ENCODE data around the gene TRIM21.
"Not testable (repeated sequence)": the region's sequence is repeated elsewhere in the genome, so short reads cannot be mapped to it uniquely, and the experiment has no call there.

TRIM21 gene

GRCh38 chr11:4393209-4393857, at the start of gene TRIM21:
TSS of gene TRIM21 (minus strand) at chr11:4393702. CDS start at chr11:4390409, 3,293 bp downstream.
- Histone ChIP-seq H3K9me3 (replicated peaks in 1 of 11) (peaks cover 0 to 23% (median 9%) of the 10 kb centered on the region in 11 experiments; a peak in 14 of 22 replicates), H3K27me3 (no peaks in the 10 kb centered on the region), H3K36me3 (peaks cover 26 to 38% (median 32%) of the 10 kb centered on the region in 11 experiments), H3K27ac (peak within 1 kb of the TSS; percentile 76 to 94 (median 87)), H3K4me1 (peaks cover 8 to 26% (median 12%) of the 10 kb centered on the region in 10 experiments; a peak in 18 of 20 replicates), H3K4me2 (peak within 1 kb of the TSS; percentile 79 to 98 (median 86)), H3K9ac (peak within 1 kb of the TSS; percentile 79 to 96 (median 89)), H3K4me3 (peak within 1 kb of the TSS; percentile 75 to 99 (median 92)), H4K20me1 (0 out of 22 replicates have a peak, but pooled peaks cover 0 to 8% (median 0%) of the 10 kb centered on the region in 11 experiments)
- no peak for TF ChIP-seq Cebpa-rat (IDR thresholded peaks at IDR 0.05)

- Histone ChIP-seq H3K36me3 (no peaks in the 10 kb centered on the region), H3K4me2 (peak overlapping the region in 7 of 11 experiments; percentile 17 to 63 (median 56); a peak in 11 of 22 replicates), H3K27ac (peak overlapping the region in 5 of 11 experiments; percentile 7 to 64 (median 60); a peak in 9 of 22 replicates), H3K4me1 (peaks cover 0 to 34% (median 16%) of the 10 kb centered on the region in 10 experiments; a peak in 12 of 20 replicates), H3K9ac (no peak overlapping the region), H4K20me1 (no peaks in the 10 kb centered on the region), H3K27me3 (no peaks in the 10 kb centered on the region), H3K9me3 (replicated peaks in 1 of 11) (peaks cover 0 to 29% (median 6%) of the 10 kb centered on the region in 11 experiments; a peak in 9 of 22 replicates), H3K4me3 (peak overlapping the region in 1 of 10 experiments; percentile 19; a peak in 1 of 20 replicates)
- peak in 2 of 11 experiments; percentile 37 to 54; a peak in 2 of 22 replicates for TF ChIP-seq Cebpa-rat (IDR thresholded peaks at IDR 0.05)
These were observed 48.0 kb upstream of the TRIM21 start for GRCh38 chr11:4441515-4441914.

GRCh38 chr11:4436411-4436810, 42.9 kb upstream of the TRIM21 start:
- no peaks in the 10 kb centered on the region for H4K20me1 ChIP-seq
- no peak overlapping the region for H3K4me3 ChIP-seq
- no peaks in the 10 kb centered on the region for H3K36me3 ChIP-seq
- TF ChIP-seq Cebpa-rat (IDR thresholded peaks at IDR 0.05): no peak
- no peak overlapping the region for H3K9ac ChIP-seq
- peaks cover 0 to 15% (median 0%) of the 10 kb centered on the region in 11 experiments; a peak in 7 of 22 replicates for H3K9me3 ChIP-seq (replicated peaks in 1 of 11)
- H3K4me2 ChIP-seq: peak overlapping the region in 2 of 11 experiments; percentile 4 to 21; a peak in 3 of 22 replicates
- peaks cover 0 to 24% (median 2%) of the 10 kb centered on the region in 10 experiments; a peak in 10 of 20 replicates for H3K4me1 ChIP-seq
- no peaks in the 10 kb centered on the region for H3K27me3 ChIP-seq
- H3K27ac ChIP-seq: no peak overlapping the region

- H3K4me1 ChIP-seq: peaks cover 0 to 20% (median 0%) of the 10 kb centered on the region in 10 experiments; a peak in 2 of 20 replicates
- H3K9ac ChIP-seq: no peak overlapping the region
- peak overlapping the region in 1 of 11 experiments; percentile 2; a peak in 3 of 22 replicates for H3K4me2 ChIP-seq
- H3K4me3 ChIP-seq: no peak overlapping the region
- H3K27me3 ChIP-seq: no peaks in the 10 kb centered on the region
- H3K9me3 ChIP-seq (replicated peaks in 1 of 11): peaks cover 0 to 3% (median 0%) of the 10 kb centered on the region in 11 experiments; a peak in 2 of 22 replicates
- no peaks in the 10 kb centered on the region for H4K20me1 ChIP-seq
- no peak overlapping the region for H3K27ac ChIP-seq
- H3K36me3 ChIP-seq: no peaks in the 10 kb centered on the region
- no peak for TF ChIP-seq Cebpa-rat (IDR thresholded peaks at IDR 0.05)
These were observed 40.4 kb upstream of the TRIM21 start for GRCh38 chr11:4433856-4434255.

DNA sequence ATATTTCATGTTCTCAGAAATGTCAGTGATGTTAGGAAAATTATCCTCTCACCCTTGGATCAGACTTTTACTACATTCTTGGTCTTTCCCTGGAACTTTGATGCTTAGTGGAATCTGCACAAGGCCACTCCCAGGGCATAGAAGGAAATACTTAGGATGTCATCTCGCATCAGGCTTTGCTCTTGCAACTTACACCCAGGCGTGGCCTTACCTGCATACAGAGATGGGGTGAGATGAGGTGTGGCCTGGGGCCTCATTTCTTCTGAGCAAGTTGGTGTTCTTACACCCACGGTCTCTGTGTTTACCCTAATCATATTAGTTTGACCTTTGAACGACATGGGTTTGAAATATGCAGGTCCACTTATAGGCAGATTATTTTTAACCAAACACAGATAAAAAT, 36.5 kb upstream of the TRIM21 start:
- Histone ChIP-seq H3K27ac (no peak overlapping the region), H3K4me3 (no peak overlapping the region), H3K36me3 (no peaks in the 10 kb centered on the region), H4K20me1 (no peaks in the 10 kb centered on the region), H3K4me1 (peaks cover 0 to 11% (median 0%) of the 10 kb centered on the region in 10 experiments; a peak in 1 of 20 replicates), H3K27me3 (no peaks in the 10 kb centered on the region), H3K9me3 (replicated peaks in 1 of 11) (no peaks in the 10 kb centered on the region), H3K9ac (no peak overlapping the region), H3K4me2 (no peak overlapping the region)
- no peak for TF ChIP-seq Cebpa-rat (IDR thresholded peaks at IDR 0.05)

DNA sequence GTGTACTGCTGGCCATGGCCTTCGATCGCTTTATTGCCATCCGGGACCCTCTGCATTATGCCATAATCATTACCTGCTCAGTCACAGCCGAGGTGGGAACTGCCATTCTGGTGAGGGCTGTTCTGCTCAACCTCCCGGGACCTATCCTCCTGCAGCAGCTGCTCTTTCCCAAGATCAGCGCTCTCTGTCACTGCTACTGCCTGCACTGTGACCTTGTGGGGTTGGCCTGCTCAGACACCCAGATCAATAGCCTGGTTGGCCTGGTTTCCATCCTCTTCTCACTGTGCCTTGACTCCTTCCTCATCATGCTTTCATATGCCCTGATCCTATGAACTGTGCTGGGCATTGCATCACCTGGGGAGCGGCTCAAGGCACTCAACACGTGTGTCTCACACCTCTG, 24.9 kb upstream of the TRIM21 start:
- Histone ChIP-seq H3K27me3 (no peaks in the 10 kb centered on the region), H3K9me3 (replicated peaks in 1 of 11) (no peaks in the 10 kb centered on the region), H3K4me2 (no peak overlapping the region), H3K27ac (no peak overlapping the region), H3K4me3 (no peak overlapping the region), H3K36me3 (no peaks in the 10 kb centered on the region), H3K4me1 (no peaks in the 10 kb centered on the region), H4K20me1 (no peaks in the 10 kb centered on the region), H3K9ac (no peak overlapping the region)
- TF ChIP-seq Cebpa-rat (IDR thresholded peaks at IDR 0.05): no peak

- Histone ChIP-seq H3K4me3 (no peak overlapping the region), H4K20me1 (no peaks in the 10 kb centered on the region), H3K4me2 (no peak overlapping the region), H3K27me3 (no peaks in the 10 kb centered on the region), H3K9me3 (replicated peaks in 1 of 11) (no peaks in the 10 kb centered on the region), H3K4me1 (no peaks in the 10 kb centered on the region), H3K36me3 (no peaks in the 10 kb centered on the region), H3K9ac (no peak overlapping the region), H3K27ac (no peak overlapping the region)
- TF ChIP-seq Cebpa-rat (IDR thresholded peaks at IDR 0.05): no peak
These were observed 23.3 kb upstream of the TRIM21 start for GRCh38 chr11:4416816-4417215.

- TF ChIP-seq Cebpa-rat (IDR thresholded peaks at IDR 0.05): no peak
- Histone ChIP-seq H3K4me2 (no peak overlapping the region), H3K36me3 (no peaks in the 10 kb centered on the region), H3K27me3 (no peaks in the 10 kb centered on the region), H3K4me3 (no peak overlapping the region), H3K9ac (no peak overlapping the region), H3K9me3 (replicated peaks in 1 of 11) (no peaks in the 10 kb centered on the region), H3K27ac (no peak overlapping the region), H4K20me1 (no peaks in the 10 kb centered on the region), H3K4me1 (no peaks in the 10 kb centered on the region)
These were observed 22.8 kb upstream of the TRIM21 start for GRCh38 chr11:4416306-4416705.

- not testable (repeated sequence) for H3K27me3 ChIP-seq; H3K36me3 ChIP-seq; H3K4me1 ChIP-seq; H3K9me3 ChIP-seq (replicated peaks in 1 of 11); H3K27ac ChIP-seq; H3K4me2 ChIP-seq; H4K20me1 ChIP-seq; H3K9ac ChIP-seq; H3K4me3 ChIP-seq
These were observed 12.7 kb upstream of the TRIM21 start for GRCh38 chr11:4406206-4406605.
